ENCODE results near the gene FNTB. TPM values are rescaled to one million over a fixed set of nuclear protein-coding genes. Genes with fewer than 3 reads are reported as not detected.

The FNTB gene
- total RNA-seq, 1 experiment from 2014 or later: 20.7 TPM

GRCh38 chr14:65011538-65011937 lies 24.8 kb downstream of the FNTB start:
- Histone ChIP-seq H2BK120ac (ENCODE audit: low read depth, low read length, poor library complexity, severe bottlenecking) (no peak overlapping the region), H2AFZ (ENCODE audit: low read length) (no peak overlapping the region), H3K9ac (ENCODE audit: extremely low read depth, insufficient read length, low read length) (no peak overlapping the region), H4K91ac (ENCODE audit: insufficient read length, low read depth, low read length) (no peak overlapping the region), H3K79me2 (ENCODE audit: insufficient read depth, low read length) (no peaks in the 10 kb centered on the region), H4K8ac (replicated peaks; ENCODE audit: insufficient read length, low read depth, low read length) (no peak overlapping the region), H3K4ac (ENCODE audit: low read depth, low read length) (no peak overlapping the region), H3K18ac (ENCODE audit: insufficient read length, low read depth, low read length) (no peak overlapping the region), H3K27ac (ENCODE audit: insufficient read length, low read depth, low read length) (no peak overlapping the region), H2BK5ac (ENCODE audit: insufficient read length, low read length) (no peak overlapping the region), H3K23me2 (ENCODE audit: insufficient read length, low read depth, low read length, poor library complexity, severe bottlenecking) (no peaks in the 10 kb centered on the region), H3K9me3 (ENCODE audit: control insufficient read depth, low read depth, low read length) (no peaks in the 10 kb centered on the region), H3K79me1 (ENCODE audit: insufficient read depth, low read depth, low read length, poor library complexity, severe bottlenecking) (no peaks in the 10 kb centered on the region), H3K4me2 (ENCODE audit: insufficient read depth, insufficient read length, low read length) (no peak overlapping the region), H3K14ac (ENCODE audit: insufficient read depth, low read length) (no peak overlapping the region), H2BK20ac (ENCODE audit: low read depth, low read length, poor library complexity, severe bottlenecking) (no peak overlapping the region), H3T11ph (ENCODE audit: low read length) (no peak overlapping the region), H2BK12ac (ENCODE audit: insufficient read length, low read depth, low read length) (no peak overlapping the region), H2AK5ac (ENCODE audit: insufficient read length, low read length) (no peak overlapping the region), H3K4me1 (ENCODE audit: insufficient read depth, low read length) (no peaks in the 10 kb centered on the region), H3K56ac (ENCODE audit: insufficient read length, low read depth, low read length) (no peak overlapping the region), H3K23ac (ENCODE audit: insufficient read length, low read depth, low read length) (no peak overlapping the region), H2BK15ac (ENCODE audit: low read depth, low read length) (no peak overlapping the region), H3K27me3 (ENCODE audit: insufficient read depth, low read length) (no peaks in the 10 kb centered on the region), H4K20me1 (ENCODE audit: control insufficient read depth, insufficient read depth, insufficient read length) (no peaks in the 10 kb centered on the region), H4K5ac (ENCODE audit: insufficient read length, low read depth, low read length) (no peak overlapping the region)
- Mint-ChIP-seq H3K4me3 (no peak overlapping the region), H3K9me3 (no peaks in the 10 kb centered on the region), H3K27me3 (ENCODE audit: low read depth) (no peaks in the 10 kb centered on the region), H3K4me1 (peaks cover 0 to 5% of the 10 kb centered on the region in 2 experiments; a peak in 2 of 4 replicates), H3K27ac (no peak overlapping the region; a peak in 1 of 7 replicates), H3K36me3 (ENCODE audit: insufficient read depth in 1 of 3, low read depth in 3 of 3) (peaks cover 0 to 35% (median 3%) of the 10 kb centered on the region in 3 experiments; a peak in 5 of 7 replicates)
- no peak for DNase-seq
- TF ChIP-seq, protein P1, sequence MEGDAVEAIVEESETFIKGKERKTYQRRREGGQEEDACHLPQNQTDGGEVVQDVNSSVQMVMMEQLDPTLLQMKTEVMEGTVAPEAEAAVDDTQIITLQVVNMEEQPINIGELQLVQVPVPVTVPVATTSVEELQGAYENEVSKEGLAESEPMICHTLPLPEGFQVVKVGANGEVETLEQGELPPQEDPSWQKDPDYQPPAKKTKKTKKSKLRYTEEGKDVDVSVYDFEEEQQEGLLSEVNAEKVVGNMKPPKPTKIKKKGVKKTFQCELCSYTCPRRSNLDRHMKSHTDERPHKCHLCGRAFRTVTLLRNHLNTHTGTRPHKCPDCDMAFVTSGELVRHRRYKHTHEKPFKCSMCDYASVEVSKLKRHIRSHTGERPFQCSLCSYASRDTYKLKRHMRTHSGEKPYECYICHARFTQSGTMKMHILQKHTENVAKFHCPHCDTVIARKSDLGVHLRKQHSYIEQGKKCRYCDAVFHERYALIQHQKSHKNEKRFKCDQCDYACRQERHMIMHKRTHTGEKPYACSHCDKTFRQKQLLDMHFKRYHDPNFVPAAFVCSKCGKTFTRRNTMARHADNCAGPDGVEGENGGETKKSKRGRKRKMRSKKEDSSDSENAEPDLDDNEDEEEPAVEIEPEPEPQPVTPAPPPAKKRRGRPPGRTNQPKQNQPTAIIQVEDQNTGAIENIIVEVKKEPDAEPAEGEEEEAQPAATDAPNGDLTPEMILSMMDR (conservative IDR thresholded peaks at IDR 0.05): no peak
- WGBS (ENCODE audit: extremely low coverage, insufficient read length, low lambda C conversion rate): no CpG with 5 or more reads among the region's 10 CpGs

All from H9 (cell line).